Fibroblast of lung (primary cell): Measurements from ENCODE around the gene TBPL1. TPM values are rescaled to one million over a fixed set of nuclear protein-coding genes. Genes with fewer than 3 reads are reported as not detected.
"Not testable (repeated sequence)": the region's sequence is repeated elsewhere in the genome, so short reads cannot be mapped to it uniquely, and the experiment has no call there.

Source experiments
- DNase-seq, 2 donors: peaks; one replicate each; pipeline versions ENCODE4 v3.0.0 to v3.0.0-alpha.2; 2010; ENCODE audit warnings: low read depth in 2 of 2
- H2AFZ ChIP-seq: 2 replicates; pipeline ENCODE4 v1.5.1; 2012; ENCODE audit warnings: low read length, control low read depth, inconsistent platforms
- H3K27ac ChIP-seq: 2 replicates; pipeline ENCODE4 v1.5.1; 2011; ENCODE audit warnings: low read length, control low read depth; ENCODE audit not compliant: insufficient read depth
- H3K27me3 ChIP-seq: 2 replicates; pipeline ENCODE4 v1.5.1; 2011; ENCODE audit warnings: mild to moderate bottlenecking, low read length; ENCODE audit not compliant: control insufficient read depth, insufficient read depth
- H3K36me3 ChIP-seq: 2 replicates; pipeline ENCODE4 v1.5.1; 2011; ENCODE audit warnings: low read length; ENCODE audit not compliant: control insufficient read depth, insufficient read depth
- H3K4me1 ChIP-seq: 2 replicates; pipeline ENCODE4 v1.5.1; 2011; ENCODE audit warnings: low read length; ENCODE audit not compliant: control insufficient read depth, insufficient read depth; ENCODE audit errors: extremely low read depth
- H3K4me2 ChIP-seq: 2 replicates; pipeline ENCODE4 v1.5.1; 2011; ENCODE audit warnings: low read length, control low read depth; ENCODE audit not compliant: insufficient read depth; ENCODE audit errors: extremely low read depth
- H3K4me3 ChIP-seq, 4 experiments: fragments of 200-600 bp in 1 of 4; sonication (generic) in 1 of 4; replicated peaks in 1 of 4; 2 replicates each; pipeline ENCODE4 v1.5.1; 2011 to 2016; ENCODE audit warnings: low read length in 4 of 4, low read depth in 3 of 4, mild to moderate bottlenecking in 3 of 4, control low read depth in 2 of 4, inconsistent platforms in 1 of 4, mixed read lengths in 1 of 4; ENCODE audit not compliant: insufficient read depth in 1 of 4; ENCODE audit errors: control extremely low read depth in 1 of 4
- H3K79me2 ChIP-seq: 2 replicates; pipeline ENCODE4 v1.5.1; 2012; ENCODE audit warnings: mild to moderate bottlenecking, low read length, inconsistent platforms; ENCODE audit not compliant: control insufficient read depth, insufficient read depth
- H3K9ac ChIP-seq: 2 replicates; pipeline ENCODE4 v1.5.1; 2011; ENCODE audit warnings: mild to moderate bottlenecking, low read length, control low read depth; ENCODE audit not compliant: insufficient read depth
- H3K9me3 ChIP-seq: 2 replicates; pipeline ENCODE4 v1.5.1; 2012; ENCODE audit warnings: low read depth, low read length; ENCODE audit not compliant: control insufficient read depth, insufficient read depth
- H4K20me1 ChIP-seq: 2 replicates; pipeline ENCODE4 v1.5.1; 2011; ENCODE audit warnings: low read length; ENCODE audit not compliant: control insufficient read depth, insufficient read depth; ENCODE audit errors: extremely low read depth
- EZH2 ChIP-seq: IDR thresholded peaks from 2 replicates; pipeline ENCODE4 v1.5.1; 2012; ENCODE audit warnings: low read length, control low read depth, mild to moderate bottlenecking; ENCODE audit errors: missing control alignments
- polyA plus RNA-seq, 2 donors: library from polyadenylated mRNA; depleted of rRNA in 1 of 2; stranded (reverse) in 1 of 2; unstranded in 1 of 2; fragments of >200 nt; gene quantifications; 2 replicates each; pipeline ENCODE4 v1.2.1, GENCODE V29; 2011 to 2012; ENCODE audit warnings: missing spikeins in 1 of 2
- total RNA-seq: library from RNA; depleted of rRNA; stranded (reverse); fragments of >200 nt; gene quantifications from 2 replicates; pipeline ENCODE4 v1.2.1, GENCODE V29; 2014
- TF ChIP-seq, protein P1 (sequence below), 2 donors: IDR thresholded peaks in 1 of 2; conservative IDR thresholded peaks in 1 of 2; 1 replicate in 1 of 2; 2 replicates in 1 of 2; pipeline ENCODE4 v1.5.1; 2011 to 2012; ENCODE audit warnings: low read length in 2 of 2, control low read depth in 1 of 2, inconsistent platforms in 1 of 2, low read depth in 1 of 2, mild to moderate bottlenecking in 1 of 2

Gene TBPL1
- total and polyA plus RNA-seq, 2 donors (not counting 1 experiment from before 2014, with no cell fraction given) = 18.8 to 47.8 TPM

DNA sequence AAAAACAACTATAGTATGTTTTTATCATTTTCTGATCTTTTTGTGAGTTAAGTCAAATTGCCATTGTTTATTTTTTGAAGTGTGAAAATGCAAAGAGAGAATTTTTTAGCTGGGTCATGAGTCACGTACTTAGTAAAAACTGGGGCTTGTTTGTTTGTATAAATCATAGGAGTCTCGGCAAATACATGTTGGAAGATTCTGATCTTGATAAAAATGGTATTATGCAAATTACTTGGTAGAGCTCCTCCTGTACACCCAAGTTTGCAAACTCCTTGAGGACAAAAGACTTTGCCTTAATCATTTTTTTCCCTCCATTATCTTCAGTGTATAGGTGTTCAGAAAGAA lies 25.8 kb downstream of the TBPL1 start:
- no peak overlapping the region for H3K4me2 ChIP-seq
- H3K4me3 ChIP-seq = no peak overlapping the region
- no peak for DNase-seq
- TF ChIP-seq EZH2 = no peak
- TF ChIP-seq, protein P1, sequence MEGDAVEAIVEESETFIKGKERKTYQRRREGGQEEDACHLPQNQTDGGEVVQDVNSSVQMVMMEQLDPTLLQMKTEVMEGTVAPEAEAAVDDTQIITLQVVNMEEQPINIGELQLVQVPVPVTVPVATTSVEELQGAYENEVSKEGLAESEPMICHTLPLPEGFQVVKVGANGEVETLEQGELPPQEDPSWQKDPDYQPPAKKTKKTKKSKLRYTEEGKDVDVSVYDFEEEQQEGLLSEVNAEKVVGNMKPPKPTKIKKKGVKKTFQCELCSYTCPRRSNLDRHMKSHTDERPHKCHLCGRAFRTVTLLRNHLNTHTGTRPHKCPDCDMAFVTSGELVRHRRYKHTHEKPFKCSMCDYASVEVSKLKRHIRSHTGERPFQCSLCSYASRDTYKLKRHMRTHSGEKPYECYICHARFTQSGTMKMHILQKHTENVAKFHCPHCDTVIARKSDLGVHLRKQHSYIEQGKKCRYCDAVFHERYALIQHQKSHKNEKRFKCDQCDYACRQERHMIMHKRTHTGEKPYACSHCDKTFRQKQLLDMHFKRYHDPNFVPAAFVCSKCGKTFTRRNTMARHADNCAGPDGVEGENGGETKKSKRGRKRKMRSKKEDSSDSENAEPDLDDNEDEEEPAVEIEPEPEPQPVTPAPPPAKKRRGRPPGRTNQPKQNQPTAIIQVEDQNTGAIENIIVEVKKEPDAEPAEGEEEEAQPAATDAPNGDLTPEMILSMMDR (conservative IDR thresholded peaks at IDR 0.05 in 1 of 2, IDR thresholded peaks at IDR 0.05 in 1 of 2; ENCODE audit: low read depth in 1 of 2, low read length in 2 of 2) = no peak
- H4K20me1 ChIP-seq = no peaks in the 10 kb centered on the region
- H3K9me3 ChIP-seq = no peaks in the 10 kb centered on the region
- no peak overlapping the region for H3K27ac ChIP-seq
- no peak overlapping the region for H2AFZ ChIP-seq
- peaks cover 4% of the 10 kb centered on the region for H3K79me2 ChIP-seq
- H3K36me3 ChIP-seq = no peaks in the 10 kb centered on the region
- H3K4me1 ChIP-seq = peaks cover 4% of the 10 kb centered on the region
- H3K27me3 ChIP-seq = no peaks in the 10 kb centered on the region
- no peak overlapping the region for H3K9ac ChIP-seq

DNA sequence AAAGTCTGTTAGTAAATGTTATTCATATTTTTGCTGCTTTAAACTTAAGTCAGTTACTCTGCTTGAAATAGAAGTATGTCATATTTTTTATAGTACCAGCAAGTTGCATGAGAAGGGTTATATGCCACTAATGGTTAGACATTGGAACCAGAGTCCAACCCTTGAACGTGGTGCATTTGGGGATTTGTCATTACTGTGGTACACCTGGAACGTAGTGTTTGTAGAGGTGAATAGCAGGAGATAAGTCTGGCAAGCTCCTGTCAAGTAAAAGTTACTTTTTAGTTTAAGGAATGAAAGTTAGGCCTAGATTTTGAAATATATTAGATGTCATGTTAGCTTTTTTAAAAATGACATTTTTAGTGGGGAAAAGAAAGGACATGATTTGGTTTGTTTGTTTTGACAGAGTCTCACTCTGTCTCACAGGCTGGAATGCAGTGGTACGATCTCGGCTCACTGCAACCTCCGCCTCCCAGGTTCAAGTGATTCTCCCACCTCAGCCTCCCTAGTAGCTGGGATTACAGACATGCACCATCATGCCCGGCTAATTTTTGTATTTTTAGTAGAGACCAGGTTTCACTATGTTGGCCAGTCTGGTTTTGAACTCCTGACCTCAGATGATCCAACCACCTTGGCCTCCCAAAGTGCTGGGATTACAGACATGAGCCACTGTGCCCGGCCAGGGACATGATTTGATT lies 26.4 kb downstream of the TBPL1 start:
- DNase-seq, H3K36me3 ChIP-seq, H3K4me3 ChIP-seq, H3K4me1 ChIP-seq, H3K4me2 ChIP-seq, H2AFZ ChIP-seq, H3K27ac ChIP-seq, H3K9ac ChIP-seq, H4K20me1 ChIP-seq, H3K79me2 ChIP-seq, H3K27me3 ChIP-seq, H3K9me3 ChIP-seq: not testable (repeated sequence)

DNA sequence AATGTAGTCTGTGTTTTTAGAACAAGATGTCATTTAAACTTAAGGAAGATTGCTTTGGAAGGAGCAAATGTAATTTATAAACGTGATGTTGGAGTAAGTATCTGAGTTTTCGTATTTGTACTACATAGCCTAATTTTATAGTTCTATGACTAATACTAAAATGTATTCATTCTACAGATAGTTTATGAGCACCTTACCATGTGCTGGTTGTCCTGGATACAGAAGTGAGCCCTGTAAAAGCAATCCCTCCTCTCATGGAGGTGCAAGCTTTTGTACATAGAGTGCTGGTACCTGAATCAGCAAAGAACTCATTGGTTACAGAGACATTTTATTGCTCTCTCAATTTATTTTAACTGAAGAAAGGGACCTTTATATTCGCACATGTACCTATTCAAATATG lies 27.1 kb downstream of the TBPL1 start:
- no peaks in the 10 kb centered on the region for H4K20me1 ChIP-seq
- no peak for TF ChIP-seq EZH2
- TF ChIP-seq, protein P1 (conservative IDR thresholded peaks at IDR 0.05 in 1 of 2, IDR thresholded peaks at IDR 0.05 in 1 of 2; ENCODE audit: low read depth in 1 of 2, low read length in 2 of 2) = no peak
- no peak overlapping the region for H2AFZ ChIP-seq

More for the DNA sequence above, 27.1 kb downstream of the TBPL1 start:
- H3K27ac ChIP-seq = no peak overlapping the region
- peaks cover 4% of the 10 kb centered on the region for H3K4me1 ChIP-seq
- H3K4me2 ChIP-seq = no peak overlapping the region
- DNase-seq = no peak
- H3K4me3 ChIP-seq = no peak overlapping the region
- no peak overlapping the region for H3K9ac ChIP-seq
- H3K79me2 ChIP-seq = peaks cover 4% of the 10 kb centered on the region
- no peaks in the 10 kb centered on the region for H3K27me3 ChIP-seq
- no peaks in the 10 kb centered on the region for H3K36me3 ChIP-seq
- no peaks in the 10 kb centered on the region for H3K9me3 ChIP-seq
